CD4-positive, alpha-beta memory T cell (primary cell): ENCODE results near the gene SOX21. TPM values are rescaled to one million over a fixed set of nuclear protein-coding genes. Genes with fewer than 3 reads are reported as not detected.
"Not testable (repeated sequence)": the region's sequence is repeated elsewhere in the genome, so short reads cannot be mapped to it uniquely, and the experiment has no call there.

Source experiments
- CTCF ChIA-PET: fragments of 350-600 bp; sonication (Branson Sonifier 250); formaldehyde crosslinking; loops from one replicate; lab custom pipeline; 2021; ENCODE audit warnings: inconsistent platforms; ENCODE audit not compliant: partially characterized antibody; lab: Charles Lee
- POLR2A ChIA-PET: fragments of 350-600 bp; sonication (Branson Sonifier 250); formaldehyde crosslinking; loops from one replicate; lab custom pipeline; 2021; ENCODE audit not compliant: partially characterized antibody; lab: Charles Lee
- DNase-seq, 5 donors: peaks; one replicate each; pipeline versions ENCODE4 v3.0.0 to v3.0.0-alpha.2; 2020 to 2022; ENCODE audit warnings: mixed read lengths in 1 of 5
- H3K27ac ChIP-seq: one replicate; pipeline ENCODE4 v1.7.0; 2013; ENCODE audit warnings: low read depth, low read length
- H3K27me3 ChIP-seq: 2 replicates; pipeline ENCODE4 v1.7.0; 2013; ENCODE audit warnings: mild to moderate bottlenecking, low read length, moderate library complexity; ENCODE audit not compliant: insufficient read depth
- H3K36me3 ChIP-seq: 2 replicates; pipeline ENCODE4 v1.7.0; 2013; ENCODE audit warnings: mild to moderate bottlenecking, low read length, moderate library complexity; ENCODE audit not compliant: insufficient read depth
- H3K4me1 ChIP-seq: 2 replicates; pipeline ENCODE4 v1.7.0; 2013; ENCODE audit warnings: mild to moderate bottlenecking, low read length, moderate library complexity; ENCODE audit not compliant: insufficient read depth
- H3K4me3 ChIP-seq, 2 donors: one replicate each; pipeline ENCODE4 v1.7.0; 2013; ENCODE audit warnings: low read length in 2 of 2, mild to moderate bottlenecking in 1 of 2
- H3K9me3 ChIP-seq, 2 donors: one replicate each; pipeline ENCODE4 v1.7.0; 2013; ENCODE audit warnings: low read length in 2 of 2, control low read depth in 1 of 2; ENCODE audit not compliant: control insufficient read depth in 1 of 2
- H3K27ac Mint-ChIP-seq, 7 donors: one replicate each; pipeline ENCODE4 v1.8.0; 2020 to 2021; ENCODE audit warnings: mixed read lengths in 7 of 7, mild to moderate bottlenecking in 6 of 7, inconsistent platforms in 3 of 7, moderate library complexity in 3 of 7
- H3K27me3 Mint-ChIP-seq, 2 donors: one replicate each; pipeline ENCODE4 v1.8.0; 2020 to 2021; ENCODE audit warnings: mixed read lengths in 2 of 2
- H3K36me3 Mint-ChIP-seq, 2 donors: one replicate each; pipeline ENCODE4 v1.8.0; 2020 to 2021; ENCODE audit warnings: mixed read lengths in 2 of 2, inconsistent platforms in 1 of 2, mild to moderate bottlenecking in 1 of 2
- H3K4me1 Mint-ChIP-seq, 4 donors: one replicate each; pipeline ENCODE4 v1.8.0; 2020 to 2021; ENCODE audit warnings: mixed read lengths in 4 of 4, mild to moderate bottlenecking in 1 of 4
- H3K4me3 Mint-ChIP-seq, 8 donors: one replicate each; pipeline ENCODE4 v1.8.0; 2020 to 2021; ENCODE audit warnings: mixed read lengths in 8 of 8, mild to moderate bottlenecking in 7 of 8, moderate library complexity in 6 of 8, inconsistent platforms in 3 of 8
- H3K9me3 Mint-ChIP-seq, 8 donors: one replicate each; pipeline ENCODE4 v1.8.0; 2020 to 2021; ENCODE audit warnings: mixed read lengths in 8 of 8, mild to moderate bottlenecking in 5 of 8, inconsistent platforms in 3 of 8, moderate library complexity in 1 of 8
- intact Hi-C: fragments of 100-400 bp; cut with micrococcal nuclease; formaldehyde crosslinking; loops from one replicate; pipeline ENCODE4 v1.15.1; 2023
- polyA plus RNA-seq, 2 donors: library from polyadenylated mRNA; unstranded; fragments of 300-500 nt; fragmentation: Illumina TruSeq; gene quantifications; one replicate each; pipeline ENCODE4 v1.2.3, GENCODE V29; 2021
- total RNA-seq, 2 experiments: library from RNA; stranded (reverse); gene quantifications; one replicate each; pipeline ENCODE4 v1.2.3, GENCODE V29; 2021

Gene SOX21
- total and polyA plus RNA-seq, 4 experiments from 2014 or later = not detected

GRCh38 chr13:94731028-94731427 lies 18.7 kb upstream of the SOX21 start:
- Histone ChIP-seq H3K27ac (no peak overlapping the region), H3K36me3 (no peaks in the 10 kb centered on the region), H3K27me3 (no peaks in the 10 kb centered on the region), H3K4me1 (no peaks in the 10 kb centered on the region), H3K4me3 (no peak overlapping the region), H3K9me3 (no peaks in the 10 kb centered on the region)
- H3K36me3 Mint-ChIP-seq = no peaks in the 10 kb centered on the region
- H3K27ac Mint-ChIP-seq = no peak overlapping the region
- intact Hi-C loops = no loop called here
- no peak overlapping the region for H3K4me3 Mint-ChIP-seq
- peaks cover 0 to 9% (median 4%) of the 10 kb centered on the region in 8 donors for H3K9me3 Mint-ChIP-seq
- POLR2A ChIA-PET = interaction anchor here (0.6 kb wide), 1 partner anchor 946 kb away, joined by 3 read pairs; no protein-coding TSS in a partner anchor
- H3K4me1 Mint-ChIP-seq = no peaks in the 10 kb centered on the region
- DNase-seq = no peak
- H3K27me3 Mint-ChIP-seq = peaks cover under 1 to 3% of the 10 kb centered on the region in 2 donors
- CTCF ChIA-PET = no interaction called here

- H3K36me3 ChIP-seq, CTCF ChIA-PET, H3K36me3 Mint-ChIP-seq: not testable (repeated sequence)
Observed at GRCh38 chr13:94729941-94730340, 17.6 kb upstream of the SOX21 start.

GRCh38 chr13:94726425-94726824 lies 14.1 kb upstream of the SOX21 start:
- Histone ChIP-seq H3K4me1 (no peaks in the 10 kb centered on the region), H3K9me3 (no peaks in the 10 kb centered on the region), H3K36me3 (no peaks in the 10 kb centered on the region), H3K4me3 (no peak overlapping the region), H3K27ac (no peak overlapping the region), H3K27me3 (no peaks in the 10 kb centered on the region)
- Mint-ChIP-seq H3K4me1 (no peaks in the 10 kb centered on the region), H3K27ac (no peak overlapping the region), H3K4me3 (no peak overlapping the region), H3K27me3 (peaks cover 9 to 14% of the 10 kb centered on the region in 2 donors), H3K9me3 (peaks cover 0 to 9% (median 6%) of the 10 kb centered on the region in 8 donors), H3K36me3 (no peaks in the 10 kb centered on the region)
- intact Hi-C loops = no loop called here
- DNase-seq = no peak
- CTCF ChIA-PET = no interaction called here
- POLR2A ChIA-PET = no interaction called here

More at GRCh38 chr13:94729941-94730340, 17.6 kb upstream of the SOX21 start:
- DNase-seq, H3K4me1 ChIP-seq, H3K27me3 Mint-ChIP-seq, H3K27ac ChIP-seq, H3K4me3 ChIP-seq, H3K9me3 ChIP-seq, H3K4me1 Mint-ChIP-seq, POLR2A ChIA-PET, H3K27ac Mint-ChIP-seq, intact Hi-C loops, H3K4me3 Mint-ChIP-seq, H3K27me3 ChIP-seq: not testable (repeated sequence)
- H3K9me3 Mint-ChIP-seq = peaks cover 0 to 11% (median 6%) of the 10 kb centered on the region in 8 donors

- no peaks in the 10 kb centered on the region for H3K27me3 ChIP-seq
- ChIA-PET CTCF (no interaction called here), POLR2A (no interaction called here)
- H3K4me1 ChIP-seq = no peaks in the 10 kb centered on the region
- Mint-ChIP-seq H3K9me3 (peaks cover 0 to 7% (median 3%) of the 10 kb centered on the region in 8 donors), H3K4me3 (no peak overlapping the region), H3K4me1 (no peaks in the 10 kb centered on the region), H3K36me3 (no peaks in the 10 kb centered on the region), H3K27me3 (peaks cover 13 to 17% of the 10 kb centered on the region in 2 donors), H3K27ac (no peak overlapping the region)
- no peaks in the 10 kb centered on the region for H3K9me3 ChIP-seq
- H3K36me3 ChIP-seq = no peaks in the 10 kb centered on the region
- no peak overlapping the region for H3K4me3 ChIP-seq
- DNase-seq = no peak
- no peak overlapping the region for H3K27ac ChIP-seq
- intact Hi-C loops = no loop called here
Observed at GRCh38 chr13:94722609-94723345, 10.4 kb upstream of the SOX21 start.

GRCh38 chr13:94718697-94719096 lies 6.4 kb upstream of the SOX21 start:
- H3K9me3 ChIP-seq, POLR2A ChIA-PET, H3K4me3 ChIP-seq, H3K36me3 Mint-ChIP-seq, H3K36me3 ChIP-seq, H3K4me1 Mint-ChIP-seq, H3K27ac ChIP-seq, H3K27ac Mint-ChIP-seq, H3K4me3 Mint-ChIP-seq, H3K9me3 Mint-ChIP-seq, H3K4me1 ChIP-seq, DNase-seq, CTCF ChIA-PET, intact Hi-C loops: not testable (repeated sequence)
- H3K27me3 ChIP-seq = peaks cover 10% of the 10 kb centered on the region
- H3K27me3 Mint-ChIP-seq = peaks cover 39 to 42% of the 10 kb centered on the region in 2 donors

GRCh38 chr13:94717916-94718315 lies 5.6 kb upstream of the SOX21 start:
- no peaks in the 10 kb centered on the region for H3K36me3 Mint-ChIP-seq
- no peaks in the 10 kb centered on the region for H3K9me3 ChIP-seq
- peaks cover 0 to 9% (median 2%) of the 10 kb centered on the region in 4 donors for H3K4me1 Mint-ChIP-seq
- H3K9me3 Mint-ChIP-seq = peaks cover 0 to 3% (median 0%) of the 10 kb centered on the region in 8 donors
- ChIA-PET POLR2A (no interaction called here), CTCF (no interaction called here)
- peaks cover 39 to 44% of the 10 kb centered on the region in 2 donors for H3K27me3 Mint-ChIP-seq
- H3K27ac ChIP-seq = no peak overlapping the region
- intact Hi-C loops = no loop called here
- no peak for DNase-seq
- no peaks in the 10 kb centered on the region for H3K4me1 ChIP-seq
- peaks cover 13% of the 10 kb centered on the region for H3K27me3 ChIP-seq
- no peak overlapping the region for H3K4me3 Mint-ChIP-seq
- H3K4me3 ChIP-seq = no peak overlapping the region
- no peak overlapping the region for H3K27ac Mint-ChIP-seq
- no peaks in the 10 kb centered on the region for H3K36me3 ChIP-seq

GRCh38 chr13:94716016-94716415 lies 3.7 kb upstream of the SOX21 start:
- no peak overlapping the region for H3K4me3 Mint-ChIP-seq
- peaks cover 4% of the 10 kb centered on the region for H3K4me1 ChIP-seq
- ChIA-PET POLR2A (no interaction called here), CTCF (no interaction called here)
- H3K27me3 ChIP-seq = peaks cover 13% of the 10 kb centered on the region
- no peak overlapping the region for H3K4me3 ChIP-seq
- intact Hi-C loops = no loop called here
- peaks cover 0 to 3% (median 0%) of the 10 kb centered on the region in 8 donors for H3K9me3 Mint-ChIP-seq
- no peaks in the 10 kb centered on the region for H3K36me3 Mint-ChIP-seq
- no peak for DNase-seq
- H3K36me3 ChIP-seq = no peaks in the 10 kb centered on the region
- H3K27ac ChIP-seq = no peak overlapping the region
- H3K27me3 Mint-ChIP-seq = peaks cover 38 to 40% of the 10 kb centered on the region in 2 donors
- peaks cover 0 to 14% (median 7%) of the 10 kb centered on the region in 4 donors for H3K4me1 Mint-ChIP-seq
- H3K27ac Mint-ChIP-seq = no peak overlapping the region
- no peaks in the 10 kb centered on the region for H3K9me3 ChIP-seq
